Mesenchymal stem cell (in vitro differentiated cells and primary cell): Measurements from ENCODE around the gene AARS1. TPM values are rescaled to one million over a fixed set of nuclear protein-coding genes. Genes with fewer than 3 reads are reported as not detected.
"Not testable (repeated sequence)": the region's sequence is repeated elsewhere in the genome, so short reads cannot be mapped to it uniquely, and the experiment has no call there.

Source experiments
- DNase-seq: peaks from one replicate; pipeline ENCODE4 v3.0.0-alpha.2; 2013
- H2AFZ ChIP-seq: one replicate; pipeline ENCODE4 v1.6.1; 2013; ENCODE audit warnings: low read depth, mild to moderate bottlenecking, control low read depth, inconsistent platforms, low read length, moderate library complexity
- H2AK5ac ChIP-seq: 2 replicates; pipeline ENCODE4 v1.6.1; 2013; ENCODE audit warnings: low read length, moderate library complexity, mild to moderate bottlenecking, inconsistent platforms; ENCODE audit not compliant: severe bottlenecking
- H2BK120ac ChIP-seq: one replicate; pipeline ENCODE4 v1.6.1; 2013; ENCODE audit warnings: low read depth, mild to moderate bottlenecking, inconsistent platforms, low read length, moderate library complexity
- H2BK12ac ChIP-seq, 2 experiments: one replicate each; pipeline ENCODE4 v1.6.1; 2013; ENCODE audit warnings: inconsistent platforms in 2 of 2, low read length in 2 of 2, mild to moderate bottlenecking in 2 of 2, moderate library complexity in 2 of 2, control low read depth in 1 of 2
- H2BK15ac ChIP-seq: one replicate; pipeline ENCODE4 v1.6.1; 2013; ENCODE audit warnings: mild to moderate bottlenecking, low read depth, inconsistent platforms; ENCODE audit not compliant: poor library complexity, severe bottlenecking
- H2BK5ac ChIP-seq: 2 replicates; pipeline ENCODE4 v1.6.1; 2013; ENCODE audit warnings: low read depth, mild to moderate bottlenecking, low read length, control low read depth, inconsistent platforms; ENCODE audit not compliant: poor library complexity, severe bottlenecking
- H3K14ac ChIP-seq, 2 experiments: one replicate each; pipeline ENCODE4 v1.6.1; 2013; ENCODE audit warnings: inconsistent platforms in 2 of 2, low read length in 2 of 2, control low read depth in 1 of 2, mild to moderate bottlenecking in 1 of 2, moderate library complexity in 1 of 2
- H3K18ac ChIP-seq, 2 experiments: one replicate each; pipeline ENCODE4 v1.6.1; 2013; ENCODE audit warnings: inconsistent platforms in 2 of 2, low read length in 2 of 2, control low read depth in 1 of 2, low read depth in 1 of 2, mild to moderate bottlenecking in 1 of 2
- H3K23ac ChIP-seq, 2 experiments: one replicate each; pipeline ENCODE4 v1.6.1; 2013; ENCODE audit warnings: inconsistent platforms in 2 of 2, low read length in 2 of 2, mild to moderate bottlenecking in 2 of 2, moderate library complexity in 2 of 2, control low read depth in 1 of 2
- H3K27ac ChIP-seq: 2 replicates; pipeline ENCODE4 v1.5.1; 2013; ENCODE audit warnings: mild to moderate bottlenecking, moderate library complexity, low read length, control low read depth, inconsistent platforms; ENCODE audit not compliant: poor library complexity, severe bottlenecking
- H3K27me3 ChIP-seq, 2 experiments: 2 replicates each; pipeline versions ENCODE4 v1.6.1 to v1.7.0; 2013; ENCODE audit warnings: low read length in 2 of 2, mild to moderate bottlenecking in 2 of 2, moderate library complexity in 2 of 2, control low read depth in 1 of 2, inconsistent platforms in 1 of 2; ENCODE audit not compliant: control insufficient read depth in 1 of 2, insufficient read depth in 1 of 2
- H3K36me3 ChIP-seq, 2 experiments: 2 replicates each; pipeline versions ENCODE4 v1.6.1 to v1.7.0; 2013; ENCODE audit warnings: low read length in 2 of 2, control low read depth in 1 of 2, inconsistent platforms in 1 of 2, low read depth in 1 of 2, mild to moderate bottlenecking in 1 of 2; ENCODE audit not compliant: insufficient read depth in 2 of 2, control insufficient read depth in 1 of 2
- H3K4ac ChIP-seq, 2 experiments: one replicate each; pipeline ENCODE4 v1.6.1; 2013; ENCODE audit warnings: inconsistent platforms in 2 of 2, low read length in 2 of 2, mild to moderate bottlenecking in 2 of 2, moderate library complexity in 2 of 2, control low read depth in 1 of 2, low read depth in 1 of 2
- H3K4me1 ChIP-seq: 2 replicates; pipeline ENCODE4 v1.6.1; 2013; ENCODE audit warnings: low read depth, low read length, control low read depth; ENCODE audit not compliant: control insufficient read depth, insufficient read depth
- H3K4me2 ChIP-seq: 2 replicates; pipeline ENCODE4 v1.6.1; 2013; ENCODE audit warnings: low read length, mild to moderate bottlenecking, inconsistent platforms; ENCODE audit not compliant: poor library complexity, severe bottlenecking
- H3K4me3 ChIP-seq, 2 experiments: 2 replicates each; pipeline versions ENCODE4 v1.5.1 to v1.7.0; 2013; ENCODE audit warnings: low read length in 2 of 2, mild to moderate bottlenecking in 2 of 2, control low read depth in 1 of 2, low read depth in 1 of 2; ENCODE audit not compliant: insufficient read depth in 1 of 2
- H3K79me1 ChIP-seq: replicated peaks from 2 replicates; pipeline ENCODE4 v1.6.1; 2013; ENCODE audit warnings: mild to moderate bottlenecking, control low read depth, low read length, inconsistent platforms; ENCODE audit not compliant: poor library complexity, severe bottlenecking
- H3K9ac ChIP-seq: 2 replicates; pipeline ENCODE4 v1.7.0; 2013; ENCODE audit warnings: mild to moderate bottlenecking, low read length, moderate library complexity
- H3K9me3 ChIP-seq: 2 replicates; pipeline ENCODE4 v1.7.0; 2013; ENCODE audit warnings: mild to moderate bottlenecking, low read length; ENCODE audit not compliant: control insufficient read depth
- H4K8ac ChIP-seq: one replicate; pipeline ENCODE4 v1.6.1; 2013; ENCODE audit warnings: inconsistent platforms, mild to moderate bottlenecking, low read length, moderate library complexity
- H4K91ac ChIP-seq: one replicate; pipeline ENCODE4 v1.6.1; 2013; ENCODE audit warnings: mild to moderate bottlenecking, low read length, inconsistent platforms
- WGBS: methylation state at CpG from one replicate; pipeline ENCODE4 v1.1.7; 2013; ENCODE audit warnings: mixed read lengths; 5-methylcytosine and 5-hydroxymethylcytosine counted together
- small RNA-seq: library from polyadenylated mRNA; stranded (forward); fragments of <200 nt; extraction: miRNeasy Mini kit (QIAGEN cat#:217004); gene quantifications from one replicate; pipeline ENCODE3, GENCODE V24; 2013; ENCODE audit warnings: low read depth

AARS1 gene

GRCh38 chr16:70204010-70204409 is 85.3 kb downstream of the AARS1 start:
- H2AK5ac ChIP-seq, H4K8ac ChIP-seq, H3K27ac ChIP-seq, H3K79me1 ChIP-seq, H3K4ac ChIP-seq, H2BK5ac ChIP-seq, H2BK15ac ChIP-seq, DNase-seq, H3K23ac ChIP-seq, H3K14ac ChIP-seq, H2BK120ac ChIP-seq, H3K27me3 ChIP-seq, H3K9me3 ChIP-seq, H2BK12ac ChIP-seq, H4K91ac ChIP-seq, H3K18ac ChIP-seq, H3K4me1 ChIP-seq, H3K4me3 ChIP-seq, H2AFZ ChIP-seq, H3K36me3 ChIP-seq, H3K4me2 ChIP-seq, H3K9ac ChIP-seq: not testable (repeated sequence)
- WGBS, result 96% methylated on average over 14 of the region's 29 CpGs

DNA sequence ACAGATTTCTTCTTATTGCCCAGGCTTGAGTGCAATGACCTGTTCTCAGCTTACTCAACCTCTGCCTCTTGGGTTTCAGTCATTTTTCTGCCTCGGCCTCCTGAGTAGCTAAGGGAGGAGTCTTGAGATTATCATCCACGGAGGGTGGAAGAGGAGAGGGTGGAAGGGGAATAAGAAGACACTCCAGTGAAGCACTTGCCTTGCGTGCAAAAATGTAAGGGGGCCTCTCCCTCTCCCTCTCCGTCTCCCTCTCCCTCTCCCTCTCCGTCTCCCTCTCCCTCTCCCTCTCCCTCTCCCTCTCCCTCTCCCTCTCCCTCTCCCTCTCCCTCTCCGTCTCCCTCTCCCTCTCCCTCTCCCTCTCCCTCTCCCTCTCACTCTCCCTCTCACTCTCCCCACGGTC is 85.8 kb downstream of the AARS1 start:
- not testable (repeated sequence) for DNase-seq, H2BK5ac ChIP-seq

More for the DNA sequence above, 85.8 kb downstream of the AARS1 start:
- H4K91ac ChIP-seq, H3K4me1 ChIP-seq, H3K36me3 ChIP-seq, H3K79me1 ChIP-seq, H2BK12ac ChIP-seq, H2AK5ac ChIP-seq, H3K4ac ChIP-seq, H2BK120ac ChIP-seq, H2AFZ ChIP-seq, H3K14ac ChIP-seq, H3K23ac ChIP-seq, H3K18ac ChIP-seq, H3K4me3 ChIP-seq, H3K9ac ChIP-seq, H3K4me2 ChIP-seq, H2BK15ac ChIP-seq, H3K27ac ChIP-seq, H3K27me3 ChIP-seq, H3K9me3 ChIP-seq, H4K8ac ChIP-seq: not testable (repeated sequence)
- WGBS, result 100% methylated on average over 2 of the region's 7 CpGs

Small RNAs within 50 kb of the gene (small RNA-seq; reads per million reads assigned to genes)
- gene AC009060.2, result not detected
- gene RN7SL279P, result not detected
